GM10847 (cell line): ENCODE results near the gene ABCB8.

Source experiments
- POLR2A ChIP-seq: IDR thresholded peaks from 2 replicates; pipeline ENCODE4 v1.6.1; 2011; ENCODE audit not compliant: insufficient read length; ENCODE audit errors: extremely low read depth

ABCB8 gene

DNA sequence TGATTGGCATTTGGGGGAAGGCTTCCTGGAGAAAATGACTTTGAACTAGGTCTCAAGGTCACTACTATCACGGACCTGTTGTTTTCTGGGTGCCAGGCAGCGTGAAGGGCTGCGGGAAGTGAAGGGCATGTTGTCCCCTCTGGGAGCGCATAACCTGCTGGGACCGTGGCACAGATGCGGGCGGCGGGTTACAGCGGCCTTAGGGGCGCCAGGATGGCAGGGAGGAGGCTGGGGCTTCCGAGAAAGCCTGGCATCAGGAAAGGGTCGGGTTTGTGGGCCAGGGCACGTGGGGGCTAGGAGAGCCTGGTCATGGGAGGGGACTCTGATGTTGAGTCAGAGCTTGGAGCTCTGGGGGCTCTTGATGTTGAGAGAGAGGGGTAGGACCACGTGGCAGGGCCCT is 37.3 kb downstream of the ABCB8 start:
- no peak for TF ChIP-seq POLR2A

DNA sequence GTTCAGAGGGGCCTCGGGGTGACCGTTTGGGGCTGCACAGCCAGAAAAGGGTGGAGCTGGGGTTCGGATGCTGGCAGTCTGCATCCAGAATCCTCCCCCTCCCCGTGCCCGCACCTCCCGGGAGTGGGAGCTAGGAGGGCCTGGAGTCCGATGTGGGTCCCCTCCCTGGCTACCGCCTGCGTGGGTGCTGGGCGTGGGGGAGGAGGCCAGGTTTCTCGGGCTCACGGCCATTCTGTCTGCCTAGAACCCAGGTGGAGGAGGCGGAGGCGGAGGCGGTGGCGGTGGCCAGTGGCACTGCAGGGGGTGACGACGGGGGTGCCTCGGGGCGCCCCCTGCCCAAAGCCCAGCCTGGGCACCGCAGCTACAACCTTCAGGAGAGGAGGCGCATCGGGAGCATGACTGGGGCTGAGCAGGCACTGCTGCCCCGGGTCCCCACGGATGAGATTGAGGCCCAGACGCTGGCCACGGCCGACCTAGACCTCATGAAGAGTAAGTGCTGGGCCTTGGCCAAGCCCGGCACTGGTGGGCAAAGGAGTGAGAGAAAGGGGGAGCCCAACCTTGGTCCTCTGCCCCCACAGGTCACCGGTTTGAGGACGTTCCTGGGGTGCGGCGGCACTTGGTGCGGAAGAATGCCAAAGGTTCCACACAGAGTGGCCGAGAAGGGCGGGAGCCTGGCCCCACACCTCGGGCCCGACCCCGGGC is 38.2 kb downstream of the ABCB8 start:
- no peak for TF ChIP-seq POLR2A

- TF ChIP-seq POLR2A = no peak
Measured at GRCh38 chr7:151068069-151068773, 40.0 kb downstream of the ABCB8 start.

DNA sequence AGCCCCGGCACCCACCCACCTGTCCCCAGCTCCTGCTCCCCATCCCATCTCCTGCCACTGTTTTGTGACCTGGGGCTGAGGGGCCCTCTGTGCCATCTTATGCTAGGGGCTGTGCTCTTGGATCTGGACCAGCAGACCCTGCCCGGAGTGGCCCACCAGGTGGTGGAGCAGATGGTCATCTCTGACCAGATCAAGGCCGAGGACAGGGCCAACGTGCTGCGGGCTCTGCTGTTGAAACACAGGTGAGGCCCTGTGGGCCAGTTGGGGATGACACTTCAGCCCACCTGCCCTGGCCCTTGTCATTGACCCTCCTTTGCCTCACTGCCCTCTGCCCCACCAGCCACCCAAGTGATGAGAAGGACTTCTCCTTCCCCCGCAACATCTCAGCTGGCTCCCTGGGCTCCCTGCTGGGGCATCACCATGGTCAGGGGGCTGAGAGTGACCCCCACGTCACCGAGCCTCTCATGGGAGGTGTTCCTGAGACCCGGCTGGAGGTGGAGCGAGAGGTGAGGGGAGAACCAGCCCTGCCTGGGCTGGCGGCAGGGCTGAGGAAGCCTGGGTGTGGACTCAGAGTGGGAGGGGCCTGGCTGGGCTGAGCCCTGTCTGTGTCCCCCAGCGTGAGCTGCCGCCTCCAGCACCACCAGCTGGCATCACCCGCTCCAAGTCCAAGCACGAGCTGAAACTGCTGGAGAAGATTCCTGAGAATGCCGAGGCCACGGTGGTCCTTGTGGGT is 41.8 kb downstream of the ABCB8 start:
- TF ChIP-seq POLR2A = no peak

DNA sequence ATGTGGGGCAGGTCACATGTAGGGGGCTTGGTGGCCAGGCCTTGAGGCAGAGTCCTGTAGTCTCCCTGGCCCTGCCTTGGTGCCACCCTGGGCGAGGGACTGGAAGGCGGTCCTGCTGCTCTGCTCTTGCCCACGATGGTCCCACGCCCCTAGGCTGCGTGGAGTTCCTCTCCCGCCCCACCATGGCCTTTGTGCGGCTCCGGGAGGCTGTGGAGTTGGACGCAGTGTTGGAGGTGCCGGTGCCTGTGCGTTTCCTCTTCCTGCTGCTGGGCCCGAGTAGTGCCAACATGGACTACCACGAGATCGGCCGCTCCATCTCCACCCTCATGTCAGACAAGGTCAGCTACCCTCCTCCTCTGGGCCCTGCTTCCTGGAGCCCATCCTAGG is 42.3 kb downstream of the ABCB8 start:
- TF ChIP-seq POLR2A = no peak

DNA sequence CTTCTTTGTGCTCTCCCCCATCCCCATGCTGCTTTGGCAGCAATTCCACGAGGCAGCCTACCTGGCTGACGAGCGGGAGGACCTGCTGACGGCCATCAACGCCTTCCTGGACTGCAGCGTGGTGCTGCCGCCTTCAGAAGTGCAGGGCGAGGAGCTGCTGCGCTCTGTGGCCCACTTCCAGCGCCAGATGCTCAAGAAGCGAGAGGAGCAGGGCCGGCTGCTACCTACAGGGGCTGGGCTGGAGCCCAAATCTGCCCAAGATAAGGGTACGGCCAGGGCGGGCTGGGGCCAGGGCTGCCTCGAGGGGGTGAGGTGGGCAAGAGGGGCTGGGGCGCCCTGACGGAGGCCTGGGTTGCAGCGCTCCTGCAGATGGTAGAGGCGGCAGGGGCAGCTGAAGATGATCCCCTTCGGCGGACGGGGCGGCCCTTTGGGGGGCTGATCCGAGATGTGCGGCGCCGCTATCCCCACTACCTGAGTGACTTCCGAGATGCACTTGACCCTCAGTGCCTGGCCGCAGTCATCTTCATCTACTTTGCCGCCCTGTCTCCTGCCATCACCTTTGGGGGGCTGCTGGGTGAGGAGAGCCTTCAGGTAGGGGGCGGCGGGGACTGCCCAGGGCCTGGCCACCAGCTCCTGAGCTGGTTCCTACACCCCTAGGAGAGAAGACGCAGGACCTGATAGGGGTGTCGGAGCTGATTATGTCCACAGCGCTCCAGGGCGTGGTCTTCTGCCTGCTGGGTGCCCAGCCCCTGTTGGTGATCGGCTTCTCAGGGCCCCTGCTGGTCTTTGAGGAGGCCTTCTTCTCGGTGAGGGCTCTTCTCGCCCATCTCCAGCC is 43.0 kb downstream of the ABCB8 start:
- no peak for TF ChIP-seq POLR2A

DNA sequence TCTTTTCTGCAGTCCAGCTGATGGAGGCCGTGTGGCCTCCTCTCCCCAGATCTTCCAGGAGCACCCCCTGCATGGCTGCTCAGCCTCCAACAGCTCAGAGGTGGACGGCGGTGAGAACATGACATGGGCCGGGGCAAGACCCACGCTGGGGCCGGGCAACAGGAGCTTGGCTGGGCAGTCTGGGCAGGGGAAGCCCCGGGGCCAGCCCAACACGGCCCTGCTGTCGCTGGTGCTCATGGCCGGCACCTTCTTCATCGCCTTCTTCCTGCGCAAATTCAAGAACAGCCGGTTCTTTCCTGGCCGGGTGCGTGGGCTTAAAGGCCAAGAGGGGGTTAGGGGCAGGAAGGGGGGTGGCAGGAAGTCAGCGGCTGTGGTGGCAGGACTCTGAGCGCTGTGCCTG is 45.7 kb downstream of the ABCB8 start:
- TF ChIP-seq POLR2A = no peak

DNA sequence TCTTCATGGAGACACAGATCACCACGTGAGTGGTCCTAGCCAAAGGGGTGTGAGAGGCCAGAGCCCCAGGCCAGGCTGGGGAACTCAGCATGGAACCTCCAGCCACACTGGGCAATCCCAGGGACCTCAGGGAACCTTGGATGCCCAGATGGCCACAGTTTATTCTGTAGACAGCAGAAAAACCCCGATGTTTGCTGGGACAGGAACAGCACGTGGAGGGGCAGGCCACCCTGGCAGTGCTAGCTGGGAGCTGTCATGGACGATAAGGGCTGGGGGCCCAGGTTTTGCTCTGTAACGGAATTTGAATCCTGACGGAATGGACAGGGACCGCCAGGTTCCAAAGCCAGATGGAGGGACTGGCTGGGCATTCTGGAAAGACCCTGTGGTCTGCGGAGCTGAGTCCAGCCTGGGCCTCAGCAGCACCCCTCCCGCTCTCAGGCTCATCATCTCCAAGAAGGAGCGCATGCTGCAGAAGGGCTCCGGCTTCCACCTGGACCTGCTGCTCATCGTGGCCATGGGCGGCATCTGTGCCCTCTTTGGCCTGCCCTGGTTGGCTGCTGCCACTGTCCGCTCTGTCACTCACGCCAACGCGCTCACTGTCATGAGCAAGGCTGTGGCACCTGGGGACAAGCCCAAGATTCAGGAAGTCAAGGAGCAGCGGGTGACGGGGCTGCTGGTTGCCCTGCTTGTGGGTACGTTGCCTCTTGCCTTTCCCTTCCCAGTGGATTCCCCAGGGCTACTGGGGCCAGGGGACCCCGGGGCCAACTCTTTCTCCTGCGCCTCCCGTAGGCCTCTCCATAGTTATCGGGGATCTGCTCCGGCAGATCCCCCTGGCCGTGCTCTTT is 46.8 kb downstream of the ABCB8 start:
- TF ChIP-seq POLR2A = no peak

GRCh38 chr7:151075662-151075971 is 47.4 kb downstream of the ABCB8 start:
- TF ChIP-seq POLR2A = no peak

DNA sequence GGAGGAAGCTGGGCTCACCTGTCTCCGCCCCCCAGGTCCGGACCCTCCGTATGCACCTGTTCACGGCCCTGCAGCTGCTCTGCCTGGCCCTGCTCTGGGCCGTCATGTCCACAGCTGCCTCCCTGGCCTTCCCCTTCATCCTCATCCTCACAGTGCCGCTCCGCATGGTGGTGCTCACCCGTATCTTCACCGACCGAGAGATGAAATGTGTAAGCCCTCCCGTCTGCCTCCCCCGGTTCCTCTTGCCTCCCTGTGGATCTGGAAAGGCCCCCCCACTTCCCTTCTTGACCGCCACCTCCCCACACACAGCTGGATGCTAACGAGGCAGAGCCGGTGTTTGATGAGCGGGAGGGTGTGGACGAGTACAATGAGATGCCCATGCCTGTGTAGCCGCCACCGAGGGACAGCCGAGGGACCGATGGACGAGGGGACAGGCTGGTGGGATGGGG is 47.8 kb downstream of the ABCB8 start:
- no peak for TF ChIP-seq POLR2A

- TF ChIP-seq POLR2A = no peak
Measured at GRCh38 chr7:151076863-151077704, 48.8 kb downstream of the ABCB8 start.

- no peak for TF ChIP-seq POLR2A
Measured at GRCh38 chr7:151077705-151078232, 49.5 kb downstream of the ABCB8 start.
